ENCODE data around the gene TMEM191C. TPM values are rescaled to one million over a fixed set of nuclear protein-coding genes. Genes with fewer than 3 reads are reported as not detected.

Gene TMEM191C
- total RNA-seq, 2 donors from 2014 or later = 0.55 to 6.0 TPM

GRCh38 chr22:21445437-21446127 is 21.6 kb upstream of the TMEM191C start:
- Histone ChIP-seq H3K27me3 (replicated peaks; ENCODE audit: insufficient read depth) (no peaks in the 10 kb centered on the region), H3K36me3 (peaks cover 0 to 3% of the 10 kb centered on the region in 2 donors), H3K4me3 (no peak overlapping the region), H3K27ac (no peak overlapping the region), H3K4me1 (replicated peaks) (no peaks in the 10 kb centered on the region), H3K9me3 (no peaks in the 10 kb centered on the region)
- intact Hi-C loops (cut with DNase I) = no loop called here
- TF ChIP-seq CTCF (IDR thresholded peaks at IDR 0.05) = no peak
- no peak for TF ChIP-seq POLR2AphosphoS5 (IDR thresholded peaks at IDR 0.05)
- peak; percentile 2 for DNase-seq (ENCODE audit: low spot score)
- WGBS = 92% methylated on average over 27 of the region's 27 CpGs

GRCh38 chr22:21446128-21446826 is 20.9 kb upstream of the TMEM191C start:
- Histone ChIP-seq H3K27me3 (replicated peaks; ENCODE audit: insufficient read depth) (no peaks in the 10 kb centered on the region), H3K27ac (no peak overlapping the region), H3K4me3 (no peak overlapping the region), H3K4me1 (replicated peaks) (no peaks in the 10 kb centered on the region), H3K36me3 (peaks cover 0 to 3% of the 10 kb centered on the region in 2 donors), H3K9me3 (no peaks in the 10 kb centered on the region)
- WGBS = 95% methylated on average over 48 of the region's 49 CpGs
- no peak for TF ChIP-seq POLR2AphosphoS5 (IDR thresholded peaks at IDR 0.05)
- no peak for TF ChIP-seq POLR2A (IDR thresholded peaks at IDR 0.05)
- TF ChIP-seq CTCF (IDR thresholded peaks at IDR 0.05) = no peak
- peak; percentile 3 for DNase-seq (ENCODE audit: low spot score)
- intact Hi-C loops (cut with DNase I) = no loop called here

- 93% methylated on average over 32 of the region's 33 CpGs for WGBS
- Histone ChIP-seq H3K4me1 (replicated peaks) (no peaks in the 10 kb centered on the region), H3K9me3 (no peaks in the 10 kb centered on the region), H3K27me3 (replicated peaks; ENCODE audit: insufficient read depth) (no peaks in the 10 kb centered on the region), H3K36me3 (peaks cover 0 to 3% of the 10 kb centered on the region in 2 donors), H3K4me3 (no peak overlapping the region), H3K27ac (no peak overlapping the region)
- no peak for TF ChIP-seq POLR2AphosphoS5 (IDR thresholded peaks at IDR 0.05)
- TF ChIP-seq CTCF (IDR thresholded peaks at IDR 0.05) = no peak
- TF ChIP-seq POLR2A (IDR thresholded peaks at IDR 0.05) = no peak
- intact Hi-C loops (cut with DNase I) = no loop called here
- DNase-seq (ENCODE audit: low spot score) = peak; percentile 3
Measured at GRCh38 chr22:21446827-21447690, 20.1 kb upstream of the TMEM191C start.

GRCh38 chr22:21447694-21448402 is 19.3 kb upstream of the TMEM191C start:
- Histone ChIP-seq H3K27ac (no peak overlapping the region), H3K9me3 (no peaks in the 10 kb centered on the region), H3K4me1 (replicated peaks) (no peaks in the 10 kb centered on the region), H3K36me3 (peaks cover 0 to 3% of the 10 kb centered on the region in 2 donors), H3K4me3 (no peak overlapping the region), H3K27me3 (replicated peaks; ENCODE audit: insufficient read depth) (no peaks in the 10 kb centered on the region)
- peak; percentile 2 for DNase-seq (ENCODE audit: low spot score)
- WGBS = 88% methylated on average over 22 of the region's 22 CpGs
- intact Hi-C loops (cut with DNase I) = no loop called here
- TF ChIP-seq CTCF (IDR thresholded peaks at IDR 0.05) (no peak), POLR2AphosphoS5 (IDR thresholded peaks at IDR 0.05) (no peak), POLR2A (IDR thresholded peaks at IDR 0.05) (no peak)

Measured in prostate gland (tissue), 2 donors.